ENCODE data around the gene NPIPB13. TPM values are rescaled to one million over a fixed set of nuclear protein-coding genes. Genes with fewer than 3 reads are reported as not detected.
"Not testable (repeated sequence)": the region's sequence is repeated elsewhere in the genome, so short reads cannot be mapped to it uniquely, and the experiment has no call there.

NPIPB13 gene
- polyA plus RNA-seq (2012; ENCODE audit: missing spikeins), result 8.9 TPM

GRCh38 chr16:30248379-30248778 lies at the start of gene NPIPB13:
TSS of gene NPIPB13 (minus strand) at chr16:30248479. CDS start at chr16:30245573, 2,906 bp downstream.
- not testable (repeated sequence) for DNase-seq (ENCODE audit: insufficient read length); FAIRE-seq

DNA sequence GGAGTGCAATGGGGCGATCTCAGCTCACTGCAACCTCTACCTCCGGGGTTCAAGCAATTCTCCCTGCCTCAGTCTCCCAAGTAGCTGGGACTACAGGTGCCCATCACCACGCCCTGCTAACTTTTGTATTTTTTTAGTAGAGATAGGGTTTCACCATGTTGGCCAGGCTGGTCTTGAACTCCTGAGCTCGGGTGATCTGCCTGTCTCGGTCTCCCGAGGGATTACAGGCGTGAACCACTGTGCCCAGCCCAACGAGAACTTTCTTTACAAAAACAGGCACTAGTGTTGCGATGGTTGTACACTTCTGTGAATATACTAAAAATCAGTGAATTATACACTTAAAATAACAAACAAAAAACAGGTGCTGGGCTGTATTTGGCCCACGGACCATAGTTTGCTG lies 34.1 kb upstream of the NPIPB13 start:
- not testable (repeated sequence) for FAIRE-seq; DNase-seq (ENCODE audit: insufficient read length)

- not testable (repeated sequence) for FAIRE-seq; DNase-seq (ENCODE audit: insufficient read length)
Observed at GRCh38 chr16:30278523-30278922, 30.2 kb upstream of the NPIPB13 start.

- DNase-seq (ENCODE audit: insufficient read length); FAIRE-seq: not testable (repeated sequence)
Observed at GRCh38 chr16:30217082-30217481, 31.2 kb downstream of the NPIPB13 start.

GRCh38 chr16:30211414-30211813 lies 36.9 kb downstream of the NPIPB13 start:
- not testable (repeated sequence) for FAIRE-seq; DNase-seq (ENCODE audit: insufficient read length)

GRCh38 chr16:30209032-30209431 lies 39.2 kb downstream of the NPIPB13 start:
- not testable (repeated sequence) for FAIRE-seq

GRCh38 chr16:30207063-30207704 lies 41.1 kb downstream of the NPIPB13 start:
- FAIRE-seq; DNase-seq (ENCODE audit: insufficient read length): not testable (repeated sequence)

More at GRCh38 chr16:30209032-30209431, 39.2 kb downstream of the NPIPB13 start:
- not testable (repeated sequence) for DNase-seq (ENCODE audit: insufficient read length)

DNA sequence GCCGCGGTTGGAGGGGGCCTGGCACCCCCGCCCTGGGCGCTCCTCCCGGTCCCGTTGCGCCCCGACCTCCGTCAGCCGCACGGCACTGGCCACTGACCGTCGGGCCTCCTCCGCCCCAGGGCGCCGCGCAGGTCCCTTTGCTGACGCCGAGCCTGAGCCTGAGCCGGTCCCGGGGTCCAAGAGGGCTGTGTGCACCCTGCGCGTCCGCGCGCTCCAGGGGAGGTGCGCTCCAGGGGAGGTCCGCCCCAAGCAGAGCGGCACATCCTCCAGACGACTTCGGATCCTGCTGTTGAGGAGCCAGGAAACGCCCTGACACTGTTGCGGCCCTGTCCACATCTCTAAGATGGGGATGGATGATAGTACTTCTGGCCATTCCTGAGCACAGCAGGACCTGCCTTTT lies 42.0 kb downstream of the NPIPB13 start:
- FAIRE-seq, result not testable (repeated sequence)

DNA sequence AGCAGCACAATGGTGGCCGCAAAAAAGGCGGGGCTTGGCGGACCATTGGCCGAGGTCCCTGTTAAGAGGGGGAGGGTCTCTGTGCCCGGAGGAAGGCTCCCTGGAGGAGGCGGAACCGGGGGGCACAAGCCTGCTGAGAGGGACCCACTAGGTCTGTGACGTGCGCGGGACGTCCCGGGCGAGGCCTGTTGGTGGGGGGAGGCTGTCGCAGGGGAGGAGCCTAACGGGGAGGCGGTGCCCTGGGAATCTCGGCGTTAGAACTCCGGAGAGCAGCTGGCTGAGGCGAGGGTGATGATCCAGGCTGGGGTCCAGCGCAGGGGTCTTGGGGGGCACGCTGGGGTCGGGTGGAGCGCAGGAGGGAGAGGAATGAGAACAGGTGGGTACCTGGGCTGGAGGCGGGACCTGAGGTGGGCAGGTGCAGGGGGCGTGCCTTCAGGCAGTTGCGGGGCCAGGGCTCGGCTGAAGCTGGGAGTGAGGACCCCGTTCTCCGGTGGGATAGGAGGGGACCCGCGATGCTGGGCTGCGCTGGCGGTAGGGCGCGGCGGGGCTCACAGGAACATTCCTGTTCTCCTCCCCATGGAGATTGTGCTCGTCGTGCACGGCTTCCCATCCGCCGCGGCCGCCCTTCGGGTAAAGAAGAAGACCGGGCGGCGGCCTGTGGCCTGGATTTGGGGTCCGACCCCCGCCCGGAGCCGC lies 42.6 kb downstream of the NPIPB13 start:
- DNase-seq (ENCODE audit: insufficient read length); FAIRE-seq: not testable (repeated sequence)

More for the DNA sequence above, 42.0 kb downstream of the NPIPB13 start:
- not testable (repeated sequence) for DNase-seq (ENCODE audit: insufficient read length)

DNA sequence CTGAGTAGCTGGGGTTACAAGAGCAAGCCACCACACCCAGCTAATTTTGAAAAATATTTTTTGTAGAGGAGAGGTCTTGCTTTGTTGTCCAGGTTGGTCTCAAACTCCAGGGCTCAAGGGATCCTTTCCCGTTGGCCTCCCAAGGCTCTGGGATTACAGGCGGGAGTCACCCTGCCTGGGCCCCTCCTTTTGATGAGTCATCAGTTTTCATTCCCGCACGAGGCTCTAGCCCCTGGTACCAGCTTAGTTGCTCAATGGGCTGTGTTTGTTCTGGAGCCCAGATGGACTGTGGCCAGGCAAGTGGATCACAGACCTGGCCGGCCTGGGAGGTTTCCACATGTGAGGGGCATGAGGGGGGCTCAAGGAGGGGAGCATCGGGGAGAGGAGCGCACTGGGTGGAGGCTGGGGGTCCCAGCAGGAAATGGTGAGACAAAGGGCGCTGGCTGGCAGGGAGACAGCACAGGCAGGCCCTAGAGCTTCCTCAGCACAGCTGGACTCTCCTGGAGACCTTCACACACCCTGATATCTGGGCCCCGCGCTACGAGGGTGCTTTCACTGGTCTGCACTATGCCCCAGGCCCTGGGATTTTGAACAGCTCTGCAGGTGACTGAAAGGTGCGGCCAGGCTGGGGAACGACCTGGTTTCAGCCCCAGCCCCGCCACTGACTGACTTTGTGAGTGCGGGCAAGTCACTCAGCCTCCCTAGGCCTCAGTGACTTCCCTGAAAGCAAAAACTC lies 48.5 kb downstream of the NPIPB13 start:
- not testable (repeated sequence) for FAIRE-seq; DNase-seq (ENCODE audit: insufficient read length)

DNA sequence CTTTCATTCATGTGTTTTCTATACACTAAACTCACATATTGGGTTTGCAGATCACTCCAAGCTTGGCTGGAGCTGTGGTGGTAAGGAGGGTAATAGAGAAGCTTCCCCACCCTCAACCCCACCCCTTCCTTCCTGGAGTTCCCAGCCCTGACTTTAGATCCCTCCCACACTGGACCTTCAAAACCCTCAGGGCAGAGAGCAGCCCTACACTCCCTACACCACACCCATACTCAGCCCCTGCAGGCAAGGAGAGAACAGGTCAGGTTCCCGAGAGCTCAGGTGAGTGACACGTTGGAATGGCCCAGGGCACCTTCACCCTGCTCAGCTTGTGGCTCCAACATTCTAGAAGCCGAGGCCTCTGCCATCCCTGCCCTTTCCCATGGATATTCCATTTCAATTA lies 49.2 kb downstream of the NPIPB13 start, which contains the start of gene SULT1A3:
TSS of gene SULT1A3 (plus strand) at position 207 of the 400 bp plus-strand sequence. CDS start 1,474 bp downstream, outside the sequence.
- not testable (repeated sequence) for DNase-seq (ENCODE audit: insufficient read length)

More for the DNA sequence above, 49.2 kb downstream of the NPIPB13 start, which contains the start of gene SULT1A3:
- not testable (repeated sequence) for FAIRE-seq
